K562 (cell line): ENCODE results near the gene NBPF20.
"Not testable (repeated sequence)": the region's sequence is repeated elsewhere in the genome, so short reads cannot be mapped to it uniquely, and the experiment has no call there.

Experiments used
- E2F4 ChIP-seq: sonication (generic); formaldehyde crosslinking; IDR thresholded peaks from 2 replicates; pipeline ENCODE4 v1.8.0; 2022; ENCODE audit warnings: mild to moderate bottlenecking, low read depth, missing genetic modification reagents
- EP300 ChIP-seq: IDR thresholded peaks from 2 replicates; pipeline ENCODE4 v1.6.1; 2012; ENCODE audit warnings: low read length, improper control_type of control experiment
- EZH2 ChIP-seq: IDR thresholded peaks from 2 replicates; pipeline ENCODE4 v1.6.1; 2012; ENCODE audit warnings: low read depth, mild to moderate bottlenecking, inconsistent platforms, low read length, borderline replicate concordance
- FOS ChIP-seq: IDR thresholded peaks from 3 replicates; pipeline ENCODE4 v1.6.1; 2011; ENCODE audit not compliant: insufficient read length; ENCODE audit errors: extremely low read depth
- FOXA1 ChIP-seq: fragments of 450-650 bp; IDR thresholded peaks from 2 replicates; pipeline ENCODE4 v1.6.1; 2016; ENCODE audit warnings: mild to moderate bottlenecking, borderline replicate concordance
- L3MBTL2 ChIP-seq: fragments of 450-650 bp; IDR thresholded peaks from 2 replicates; pipeline ENCODE4 v1.6.1; 2016; ENCODE audit warnings: mild to moderate bottlenecking, moderate library complexity
- POLR2AphosphoS5 ChIP-seq: IDR thresholded peaks from 2 replicates; pipeline ENCODE4 v1.6.1; 2011; ENCODE audit warnings: mild to moderate bottlenecking, low read depth, low read length, moderate library complexity; ENCODE audit not compliant: control insufficient read depth, insufficient read depth
- SIN3B ChIP-seq: fragments of 450-650 bp; IDR thresholded peaks from 2 replicates; pipeline ENCODE4 v1.6.1; 2017; ENCODE audit warnings: low read depth, mild to moderate bottlenecking, moderate library complexity
- ZFP36 ChIP-seq: fragments of 150-350 bp; IDR thresholded peaks from 2 replicates; pipeline ENCODE4 v1.6.1; 2018; ENCODE audit warnings: low read length, low read depth; ENCODE audit not compliant: partially characterized antibody
- ZNF174 ChIP-seq: fragments of 250-450 bp; sonication (Bioruptor Pico); IDR thresholded peaks from 2 replicates; pipeline ENCODE4 v1.4.0; 2020; ENCODE audit warnings: mild to moderate bottlenecking
- ZNF785 ChIP-seq: fragments of 250-450 bp; sonication (Bioruptor Pico); IDR thresholded peaks from 2 replicates; pipeline ENCODE4 v1.4.0; 2020; ENCODE audit warnings: mild to moderate bottlenecking
- TF ChIP-seq, protein P1 (sequence below): fragments of 250-450 bp; sonication (Bioruptor Pico); IDR thresholded peaks from 2 replicates; pipeline ENCODE4 v1.8.0; 2021; ENCODE audit warnings: borderline replicate concordance, mild to moderate bottlenecking, moderate library complexity; ENCODE audit not compliant: poor library complexity, severe bottlenecking
- TF ChIP-seq, protein P2 (sequence below), 3 experiments: IDR thresholded peaks in 2 of 3; conservative IDR thresholded peaks in 1 of 3; 2 replicates each; pipeline ENCODE4 v1.5.1; 2011 to 2012; ENCODE audit warnings: low read length in 3 of 3, mild to moderate bottlenecking in 3 of 3, control low read depth in 2 of 3, improper control_type of control experiment in 1 of 3, inconsistent platforms in 1 of 3, low read depth in 1 of 3, mixed read lengths in 1 of 3, moderate library complexity in 1 of 3; ENCODE audit not compliant: insufficient read depth in 2 of 3

DNA sequence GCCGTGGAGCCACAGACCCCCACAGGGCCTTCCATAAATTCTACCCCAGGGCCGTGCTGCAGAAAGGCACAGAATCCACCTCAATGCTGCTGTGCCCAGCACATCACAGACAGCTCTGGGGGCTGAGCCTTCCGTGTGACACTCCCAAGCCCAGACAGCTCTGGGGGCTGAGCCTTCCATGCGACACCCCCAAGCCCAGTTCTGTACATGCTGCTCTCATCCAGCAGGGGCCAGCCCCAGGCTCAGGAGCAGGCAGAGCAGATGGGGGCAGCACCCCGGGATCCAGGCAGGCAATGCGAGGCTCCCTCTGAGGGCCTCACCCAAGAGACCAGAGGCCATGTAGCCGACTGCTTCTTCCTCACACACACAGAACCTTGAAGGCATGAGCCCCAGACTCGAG lies 27.1 kb upstream of the NBPF20 start:
- TF ChIP-seq EZH2; ZNF174; ZFP36; L3MBTL2; FOS; ZNF785 (CRISPR knock-in tag); POLR2AphosphoS5; SIN3B; FOXA1; E2F4 (CRISPR knock-in tag); EP300: not testable (repeated sequence)
- TF ChIP-seq, protein P1, sequence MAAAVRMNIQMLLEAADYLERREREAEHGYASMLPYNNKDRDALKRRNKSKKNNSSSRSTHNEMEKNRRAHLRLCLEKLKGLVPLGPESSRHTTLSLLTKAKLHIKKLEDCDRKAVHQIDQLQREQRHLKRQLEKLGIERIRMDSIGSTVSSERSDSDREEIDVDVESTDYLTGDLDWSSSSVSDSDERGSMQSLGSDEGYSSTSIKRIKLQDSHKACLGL (CRISPR knock-in tag), result not testable (repeated sequence)
- TF ChIP-seq, protein P2, sequence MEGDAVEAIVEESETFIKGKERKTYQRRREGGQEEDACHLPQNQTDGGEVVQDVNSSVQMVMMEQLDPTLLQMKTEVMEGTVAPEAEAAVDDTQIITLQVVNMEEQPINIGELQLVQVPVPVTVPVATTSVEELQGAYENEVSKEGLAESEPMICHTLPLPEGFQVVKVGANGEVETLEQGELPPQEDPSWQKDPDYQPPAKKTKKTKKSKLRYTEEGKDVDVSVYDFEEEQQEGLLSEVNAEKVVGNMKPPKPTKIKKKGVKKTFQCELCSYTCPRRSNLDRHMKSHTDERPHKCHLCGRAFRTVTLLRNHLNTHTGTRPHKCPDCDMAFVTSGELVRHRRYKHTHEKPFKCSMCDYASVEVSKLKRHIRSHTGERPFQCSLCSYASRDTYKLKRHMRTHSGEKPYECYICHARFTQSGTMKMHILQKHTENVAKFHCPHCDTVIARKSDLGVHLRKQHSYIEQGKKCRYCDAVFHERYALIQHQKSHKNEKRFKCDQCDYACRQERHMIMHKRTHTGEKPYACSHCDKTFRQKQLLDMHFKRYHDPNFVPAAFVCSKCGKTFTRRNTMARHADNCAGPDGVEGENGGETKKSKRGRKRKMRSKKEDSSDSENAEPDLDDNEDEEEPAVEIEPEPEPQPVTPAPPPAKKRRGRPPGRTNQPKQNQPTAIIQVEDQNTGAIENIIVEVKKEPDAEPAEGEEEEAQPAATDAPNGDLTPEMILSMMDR (IDR thresholded peaks at IDR 0.05 in 2 of 3, conservative IDR thresholded peaks at IDR 0.05 in 1 of 3; ENCODE audit: insufficient read depth in 2 of 3, low read depth in 1 of 3, low read length in 3 of 3), result not testable (repeated sequence)
